GM18951 (cell line): ENCODE results near the gene JSRP1.
A peak's percentile ranks its signal among the peaks of the same experiment; 100 is the strongest.

Experiments
- POLR2A ChIP-seq: IDR thresholded peaks from 4 replicates; pipeline ENCODE4 v1.6.1; 2011; ENCODE audit warnings: mild to moderate bottlenecking; ENCODE audit not compliant: insufficient read length, insufficient read depth; ENCODE audit errors: extremely low read depth
- in situ Hi-C: fragments of 300-500 bp; cut with MboI; formaldehyde crosslinking; loops from one replicate; pipeline ENCODE4 v1.12.0; 2022; ENCODE audit warnings: low sequenced_read_pairs, mixed read lengths, inconsistent platforms; ENCODE audit not compliant: unreplicated experiment

JSRP1 gene

GRCh38 chr19:2269244-2270156 lies 13.3 kb upstream of the JSRP1 start:
- in situ Hi-C loops, result no loop called here
- TF ChIP-seq POLR2A, result peak; percentile 99

- no peak for TF ChIP-seq POLR2A
- in situ Hi-C loops, result no loop called here
Observed at GRCh38 chr19:2268861-2269243, 12.6 kb upstream of the JSRP1 start.

GRCh38 chr19:2268480-2268830 lies 12.2 kb upstream of the JSRP1 start:
- in situ Hi-C loops, result no loop called here
- no peak for TF ChIP-seq POLR2A

GRCh38 chr19:2266183-2266993 lies 10.2 kb upstream of the JSRP1 start:
- TF ChIP-seq POLR2A, result peak; percentile 40
- in situ Hi-C loops, result no loop called here

GRCh38 chr19:2261438-2262172 lies 5.4 kb upstream of the JSRP1 start:
- TF ChIP-seq POLR2A, result no peak
- in situ Hi-C loops, result no loop called here

GRCh38 chr19:2260341-2260805 lies 4.2 kb upstream of the JSRP1 start:
- TF ChIP-seq POLR2A, result no peak
- in situ Hi-C loops, result no loop called here

GRCh38 chr19:2259336-2259735 lies 3.1 kb upstream of the JSRP1 start:
- TF ChIP-seq POLR2A, result no peak
- in situ Hi-C loops, result no loop called here

- no peak for TF ChIP-seq POLR2A
- in situ Hi-C loops, result no loop called here
Observed at GRCh38 chr19:2255112-2255845, 938 bp downstream of the JSRP1 start.

GRCh38 chr19:2254064-2254872 lies 1.9 kb downstream of the JSRP1 start:
- no peak for TF ChIP-seq POLR2A
- in situ Hi-C loops, result no loop called here

- in situ Hi-C loops, result no loop called here
- TF ChIP-seq POLR2A, result no peak
Observed at GRCh38 chr19:2253106-2254063, 2.8 kb downstream of the JSRP1 start.

GRCh38 chr19:2252797-2253105 lies 3.5 kb downstream of the JSRP1 start:
- TF ChIP-seq POLR2A, result no peak
- in situ Hi-C loops, result no loop called here
